Left forelimb (tissue), 1 donor: ENCODE results near the gene ODR4.
"Not testable (repeated sequence)": the region's sequence is repeated elsewhere in the genome, so short reads cannot be mapped to it uniquely, and the experiment has no call there.

Source experiments
- DNase-seq: peaks from one replicate; pipeline ENCODE4 v3.0.0-alpha.2; 2018; ENCODE audit warnings: low spot score

ODR4 gene

GRCh38 chr1:186421446-186421845 lies 45.8 kb downstream of the ODR4 start:
- DNase-seq: no peak

- no peak for DNase-seq
These were observed 48.9 kb downstream of the ODR4 start for GRCh38 chr1:186424539-186424938.

GRCh38 chr1:186426118-186426517 lies 50.5 kb downstream of the ODR4 start:
- DNase-seq: no peak

GRCh38 chr1:186429017-186429416 lies 53.4 kb downstream of the ODR4 start:
- no peak for DNase-seq

GRCh38 chr1:186435336-186435735 lies 59.7 kb downstream of the ODR4 start:
- no peak for DNase-seq

GRCh38 chr1:186438567-186438966 lies 62.9 kb downstream of the ODR4 start:
- DNase-seq: no peak

- no peak for DNase-seq
These were observed 64.9 kb downstream of the ODR4 start for GRCh38 chr1:186440584-186440983.

GRCh38 chr1:186442651-186443375 lies 67.2 kb downstream of the ODR4 start:
- no peak for DNase-seq

GRCh38 chr1:186443638-186444037 lies 68.0 kb downstream of the ODR4 start:
- DNase-seq: no peak

GRCh38 chr1:186446152-186446551 lies 70.5 kb downstream of the ODR4 start:
- DNase-seq: no peak

GRCh38 chr1:186454981-186455380 lies 79.3 kb downstream of the ODR4 start:
- no peak for DNase-seq

GRCh38 chr1:186456729-186457255 lies 81.2 kb downstream of the ODR4 start:
- no peak for DNase-seq

GRCh38 chr1:186459161-186459560 lies 83.5 kb downstream of the ODR4 start:
- DNase-seq: not testable (repeated sequence)

- DNase-seq: no peak
These were observed 85.4 kb downstream of the ODR4 start, which contains the start of gene PDC for GRCh38 chr1:186461014-186461413. Gene PDC, minus strand, starts transcription at chr1:186461114. Its CDS starts 11,655 bp downstream, at chr1:186449459.

- DNase-seq: no peak
These were observed 87.9 kb downstream of the ODR4 start for GRCh38 chr1:186463511-186463910.

GRCh38 chr1:186463926-186464325 lies 88.3 kb downstream of the ODR4 start:
- DNase-seq: no peak

GRCh38 chr1:186465491-186465890 lies 89.9 kb downstream of the ODR4 start:
- not testable (repeated sequence) for DNase-seq

GRCh38 chr1:186465946-186466345 lies 90.3 kb downstream of the ODR4 start:
- DNase-seq: no peak
